DMS 273 (cell line): ENCODE results near the gene TXNRD1.
"Not testable (repeated sequence)": the region's sequence is repeated elsewhere in the genome, so short reads cannot be mapped to it uniquely, and the experiment has no call there.

Experiments used
- DNase-seq: peaks from one replicate; lab custom pipeline; 2025; ENCODE audit not compliant: unreplicated experiment; lab: John Stamatoyannopoulos, UW

TXNRD1 gene

GRCh38 chr12:104215638-104216297, at the start of gene TXNRD1:
Gene TXNRD1, plus strand, starts transcription at chr12:104215779. Its CDS starts 24 bp downstream, at chr12:104215803.
- peak; percentile 73 for DNase-seq

GRCh38 chr12:104165801-104166200, 49.8 kb upstream of the TXNRD1 start:
- no peak for DNase-seq

- DNase-seq, result no peak
These were observed 49.1 kb upstream of the TXNRD1 start for GRCh38 chr12:104166465-104166864.

GRCh38 chr12:104167519-104168458, 47.8 kb upstream of the TXNRD1 start:
- DNase-seq, result no peak

GRCh38 chr12:104168596-104168995, 47.0 kb upstream of the TXNRD1 start:
- no peak for DNase-seq

GRCh38 chr12:104171785-104172569, 43.6 kb upstream of the TXNRD1 start:
- DNase-seq, result no peak

GRCh38 chr12:104172570-104172947, 43.0 kb upstream of the TXNRD1 start:
- no peak for DNase-seq

GRCh38 chr12:104173804-104174203, 41.8 kb upstream of the TXNRD1 start:
- not testable (repeated sequence) for DNase-seq

GRCh38 chr12:104175726-104176247, 39.8 kb upstream of the TXNRD1 start:
- DNase-seq, result no peak

- DNase-seq, result no peak
These were observed 38.3 kb upstream of the TXNRD1 start for GRCh38 chr12:104177336-104177662.

GRCh38 chr12:104177663-104178501, 37.7 kb upstream of the TXNRD1 start:
- DNase-seq, result peak; percentile 45

- DNase-seq, result no peak
These were observed 35.2 kb upstream of the TXNRD1 start for GRCh38 chr12:104180374-104180773.

GRCh38 chr12:104181313-104181712, 34.3 kb upstream of the TXNRD1 start:
- DNase-seq, result peak; percentile 40

- DNase-seq, result no peak
These were observed 33.4 kb upstream of the TXNRD1 start for GRCh38 chr12:104182144-104182543.

- no peak for DNase-seq
These were observed 32.8 kb upstream of the TXNRD1 start for GRCh38 chr12:104182621-104183378.

GRCh38 chr12:104183443-104183842, 32.1 kb upstream of the TXNRD1 start:
- DNase-seq, result no peak

- DNase-seq, result no peak
These were observed 28.0 kb upstream of the TXNRD1 start for GRCh38 chr12:104187446-104188155.

GRCh38 chr12:104188534-104188933, 27.0 kb upstream of the TXNRD1 start:
- no peak for DNase-seq
